PC-3 (cell line): ENCODE results near the gene PYGO2. TPM values are rescaled to one million over a fixed set of nuclear protein-coding genes. Genes with fewer than 3 reads are reported as not detected.

Experiments
- ATAC-seq: fragments of 200-7000 bp; cut with Tn5 transposase; 2 replicates; pipeline ENCODE4 v1.9.1; 2020; ENCODE audit warnings: mild to moderate bottlenecking, moderate library complexity
- BruUV-seq: library from RNA; stranded (reverse); fragments of 400-500 nt; replicated peaks from 2 replicates; lab custom pipeline; 2021; lab: Mats Ljungman, UMichigan
- CTCF ChIA-PET: fragments of 300-600 bp; sonication (Branson Sonifier 250); formaldehyde crosslinking; loops from one replicate; lab custom pipeline; 2022; ENCODE audit warnings: antibody characterized with exemption; lab: Charles Lee
- POLR2A ChIA-PET: fragments of 300-600 bp; sonication (Branson Sonifier 250); formaldehyde crosslinking; loops from one replicate; lab custom pipeline; 2022; ENCODE audit warnings: antibody characterized with exemption; ENCODE audit not compliant: unreplicated experiment; lab: Charles Lee
- DNase-seq: peaks from one replicate; pipeline ENCODE4 v3.0.0-alpha.2; 2015
- H2AFZ ChIP-seq: fragments of 300-600 bp; sonication (generic); 2 replicates; pipeline ENCODE4 v1.6.0; 2016; ENCODE audit warnings: antibody characterized with exemption, low read length
- H3F3A ChIP-seq: fragments of 300-600 bp; sonication (generic); one replicate; pipeline ENCODE4 v1.6.0; 2017; ENCODE audit warnings: antibody characterized with exemption, low read length, control low read depth, mild to moderate bottlenecking; ENCODE audit not compliant: unreplicated experiment
- H3K27ac ChIP-seq: fragments of 300-600 bp; sonication (generic); 2 replicates; pipeline ENCODE4 v1.5.1; 2016; ENCODE audit warnings: mild to moderate bottlenecking, low read length
- H3K27me3 ChIP-seq: fragments of 300-600 bp; sonication (generic); 2 replicates; pipeline ENCODE4 v1.6.1; 2016; ENCODE audit warnings: low read length, mixed read lengths
- H3K36me3 ChIP-seq: fragments of 300-600 bp; sonication (generic); 2 replicates; pipeline ENCODE4 v1.6.1; 2016; ENCODE audit warnings: low read depth, mixed run types, low read length, mixed read lengths
- H3K4me1 ChIP-seq: fragments of 300-600 bp; sonication (generic); 2 replicates; pipeline ENCODE4 v1.5.1; 2016; ENCODE audit warnings: low read length; ENCODE audit not compliant: insufficient read depth
- H3K4me2 ChIP-seq: fragments of 300-600 bp; sonication (generic); 2 replicates; pipeline ENCODE4 v1.6.0; 2016; ENCODE audit warnings: low read length
- H3K4me3 ChIP-seq: fragments of 300-600 bp; sonication (generic); 2 replicates; pipeline ENCODE4 v1.5.1; 2016; ENCODE audit warnings: mild to moderate bottlenecking, low read length, mixed read lengths
- H3K79me2 ChIP-seq: fragments of 300-600 bp; sonication (generic); 2 replicates; pipeline ENCODE4 v1.6.1; 2017; ENCODE audit warnings: low read length, mixed read lengths
- H3K9ac ChIP-seq: fragments of 300-600 bp; sonication (generic); 2 replicates; pipeline ENCODE4 v1.6.0; 2016; ENCODE audit warnings: mild to moderate bottlenecking, low read length
- H3K9me2 ChIP-seq: fragments of 300-600 bp; sonication (generic); replicated peaks from 2 replicates; pipeline ENCODE4 v1.6.1; 2016; ENCODE audit warnings: mixed run types, low read length, mixed read lengths
- H3K9me3 ChIP-seq: fragments of 300-600 bp; sonication (generic); 2 replicates; pipeline ENCODE4 v1.6.1; 2016; ENCODE audit warnings: low read length, mixed read lengths
- H4K20me1 ChIP-seq: fragments of 300-600 bp; sonication (generic); 2 replicates; pipeline ENCODE4 v1.6.1; 2016; ENCODE audit warnings: low read length, mixed read lengths
- EZH2 ChIP-seq: fragments of 300-600 bp; sonication (generic); IDR thresholded peaks from one replicate; pipeline ENCODE4 v1.6.1; 2017; ENCODE audit warnings: antibody characterized with exemption, mild to moderate bottlenecking, low read length; ENCODE audit not compliant: unreplicated experiment
- EZH2phosphoT487 ChIP-seq: fragments of 300-600 bp; sonication (generic); IDR thresholded peaks from 2 replicates; pipeline ENCODE4 v1.6.1; 2018; ENCODE audit warnings: mild to moderate bottlenecking, antibody characterized with exemption, low read length, borderline replicate concordance
- intact Hi-C: fragments of 100-400 bp; cut with micrococcal nuclease; formaldehyde crosslinking; loops from 2 replicates; pipeline ENCODE4 v1.9.0; 2023
- total RNA-seq: library from RNA; depleted of rRNA; stranded (reverse); fragments of >200 nt; gene quantifications from 2 replicates; pipeline ENCODE4 v1.2.3, GENCODE V29; 2014
- TF ChIP-seq, protein P1 (sequence below): fragments of 300-600 bp; sonication (generic); conservative IDR thresholded peaks from 2 replicates; pipeline ENCODE4 v1.5.1; 2017; ENCODE audit warnings: antibody characterized with exemption, low read depth, mild to moderate bottlenecking, low read length

PYGO2 gene
- total RNA-seq, 1 experiment from 2014 or later: 41.7 TPM

- Histone ChIP-seq H3K9me3 (no peaks in the 10 kb centered on the region), H3K4me3 (peak overlapping the region; percentile 71), H3K4me1 (peaks cover 17% of the 10 kb centered on the region), H2AFZ (no peak overlapping the region), H3K27ac (no peak overlapping the region), H3K9ac (peak overlapping the region; percentile 96), H3K79me2 (peaks cover 42% of the 10 kb centered on the region), H3K36me3 (peaks cover 49% of the 10 kb centered on the region), H3F3A (no peaks in the 10 kb centered on the region), H3K4me2 (peak overlapping the region; percentile 88), H4K20me1 (no peaks in the 10 kb centered on the region), H3K9me2 (no peaks in the 10 kb centered on the region), H3K27me3 (no peaks in the 10 kb centered on the region)
- TF ChIP-seq EZH2phosphoT487 (no peak), EZH2 (no peak)
- TF ChIP-seq, protein P1, sequence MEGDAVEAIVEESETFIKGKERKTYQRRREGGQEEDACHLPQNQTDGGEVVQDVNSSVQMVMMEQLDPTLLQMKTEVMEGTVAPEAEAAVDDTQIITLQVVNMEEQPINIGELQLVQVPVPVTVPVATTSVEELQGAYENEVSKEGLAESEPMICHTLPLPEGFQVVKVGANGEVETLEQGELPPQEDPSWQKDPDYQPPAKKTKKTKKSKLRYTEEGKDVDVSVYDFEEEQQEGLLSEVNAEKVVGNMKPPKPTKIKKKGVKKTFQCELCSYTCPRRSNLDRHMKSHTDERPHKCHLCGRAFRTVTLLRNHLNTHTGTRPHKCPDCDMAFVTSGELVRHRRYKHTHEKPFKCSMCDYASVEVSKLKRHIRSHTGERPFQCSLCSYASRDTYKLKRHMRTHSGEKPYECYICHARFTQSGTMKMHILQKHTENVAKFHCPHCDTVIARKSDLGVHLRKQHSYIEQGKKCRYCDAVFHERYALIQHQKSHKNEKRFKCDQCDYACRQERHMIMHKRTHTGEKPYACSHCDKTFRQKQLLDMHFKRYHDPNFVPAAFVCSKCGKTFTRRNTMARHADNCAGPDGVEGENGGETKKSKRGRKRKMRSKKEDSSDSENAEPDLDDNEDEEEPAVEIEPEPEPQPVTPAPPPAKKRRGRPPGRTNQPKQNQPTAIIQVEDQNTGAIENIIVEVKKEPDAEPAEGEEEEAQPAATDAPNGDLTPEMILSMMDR: no peak
- ChIA-PET CTCF (no interaction called here), POLR2A (no interaction called here)
- ATAC-seq: no peak
- intact Hi-C loops: no loop called here
- BruUV-seq: no TSS peak
- no peak for DNase-seq
Measured at GRCh38 chr1:154962795-154963330, 1.3 kb upstream of the PYGO2 start.

DNA sequence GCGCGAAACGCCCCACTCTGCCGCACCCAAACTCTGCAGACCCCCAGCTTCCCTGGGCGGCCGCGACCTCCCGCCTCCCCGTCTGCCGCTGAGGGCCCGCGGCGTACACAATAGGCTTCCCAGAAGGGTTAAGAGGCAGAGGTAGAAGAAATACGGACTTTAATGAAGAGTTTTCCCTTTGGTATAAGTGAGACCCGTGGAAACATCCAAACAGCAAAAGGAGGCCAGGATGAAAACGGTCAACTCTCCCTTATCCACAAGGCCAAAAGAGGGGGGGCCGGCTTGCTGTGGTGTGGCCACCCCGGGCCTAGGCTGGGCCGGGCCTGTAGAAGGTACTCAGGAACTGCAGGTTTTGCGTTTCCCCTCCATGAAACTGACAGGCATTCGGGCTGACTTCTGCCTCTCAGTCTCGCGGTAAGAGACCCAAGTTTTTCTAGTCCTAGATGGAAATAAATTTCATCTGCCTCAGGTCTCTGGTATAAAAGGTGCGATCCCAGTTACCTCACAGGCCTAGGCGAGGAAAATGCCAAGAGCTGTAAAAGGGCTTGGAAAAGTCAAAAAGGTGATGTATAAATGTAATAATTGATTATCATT, 671 bp upstream of the PYGO2 start:
- peaks cover 17% of the 10 kb centered on the region for H3K4me1 ChIP-seq
- no peaks in the 10 kb centered on the region for H3K9me3 ChIP-seq
- H3K79me2 ChIP-seq: peaks cover 42% of the 10 kb centered on the region
- H3K9ac ChIP-seq: peak overlapping the region; percentile 96
- peak; percentile 32 for ATAC-seq
- peaks cover 43% of the 10 kb centered on the region for H3K36me3 ChIP-seq
- H3K4me2 ChIP-seq: peak overlapping the region; percentile 88
- peak overlapping the region; percentile 71 for H3K4me3 ChIP-seq
- TF ChIP-seq EZH2phosphoT487 (no peak), EZH2 (no peak)
- TF ChIP-seq, protein P1: 0 out of 2 replicates have a peak, but pooled peaks have one; percentile 26
- intact Hi-C loops: no loop called here
- H3K9me2 ChIP-seq: no peaks in the 10 kb centered on the region
- peak; percentile 30 for DNase-seq
- peak overlapping the region; percentile 83 for H3K27ac ChIP-seq
- H2AFZ ChIP-seq: peak overlapping the region; percentile 77
- CTCF ChIA-PET: interaction anchor here (1.7 kb wide), 1 partner anchor 40 kb away, joined by 8 read pairs; the partner anchor contains the start of gene ZBTB7B
- BruUV-seq: TSS peak; percentile 80
- POLR2A ChIA-PET: no interaction called here
- H3K27me3 ChIP-seq: no peaks in the 10 kb centered on the region
- no peaks in the 10 kb centered on the region for H4K20me1 ChIP-seq
- H3F3A ChIP-seq: no peaks in the 10 kb centered on the region
